ENCODE results near the gene FOXA3. TPM values are rescaled to one million over a fixed set of nuclear protein-coding genes. Genes with fewer than 3 reads are reported as not detected.

FOXA3 gene
- total and polyA plus RNA-seq, 3 experiments from 2014 or later, result 0.59 to 0.62 TPM; not detected in 1

- Histone ChIP-seq H3K36me3 (ENCODE audit: insufficient read depth, low read length) (no peaks in the 10 kb centered on the region), H3K9me3 (ENCODE audit: low read length) (no peaks in the 10 kb centered on the region), H3K4me1 (ENCODE audit: insufficient read depth, low read length) (peaks cover 34% of the 10 kb centered on the region), H3K4me3 (ENCODE audit: low read length) (no peak overlapping the region), H3K27ac (ENCODE audit: low read depth, low read length) (no peak overlapping the region), H3K27me3 (ENCODE audit: insufficient read depth, low read length, poor library complexity, severe bottlenecking) (no peaks in the 10 kb centered on the region)
- peaks cover 16 to 36% (median 22%) of the 10 kb centered on the region in 3 donors for H3K4me1 Mint-ChIP-seq
- peak overlapping the region; percentile 67 to 87 (median 77) for H3K4me3 Mint-ChIP-seq
- no peaks in the 10 kb centered on the region for H3K9me3 Mint-ChIP-seq
- DNase-seq, result no peak
- POLR2A ChIA-PET, result no interaction called here
- H3K27me3 Mint-ChIP-seq, result peaks cover 0 to 8% of the 10 kb centered on the region in 2 donors
- H3K27ac Mint-ChIP-seq, result peak overlapping the region in 4 of 8 donors; percentile 46 to 91 (median 62)
- H3K36me3 Mint-ChIP-seq, result peaks cover 0 to 16% (median 4%) of the 10 kb centered on the region in 3 donors
- CTCF ChIA-PET, result interaction anchor here (0.7 to 2.7 kb wide), 5 partner anchors 19 to 133 kb away, joined by 3 to 16 read pairs (median 3); partner anchors contain the start of genes FOXA3 and MYPOP
Observed at GRCh38 chr19:45883881-45884681, 20.0 kb downstream of the FOXA3 start.

- peaks cover 0 to 16% (median 4%) of the 10 kb centered on the region in 3 donors for H3K36me3 Mint-ChIP-seq
- Histone ChIP-seq H3K36me3 (ENCODE audit: insufficient read depth, low read length) (no peaks in the 10 kb centered on the region), H3K9me3 (ENCODE audit: low read length) (no peaks in the 10 kb centered on the region), H3K4me3 (ENCODE audit: low read length) (peak overlapping the region; percentile 55), H3K27me3 (ENCODE audit: insufficient read depth, low read length, poor library complexity, severe bottlenecking) (no peaks in the 10 kb centered on the region), H3K27ac (ENCODE audit: low read depth, low read length) (peak overlapping the region; percentile 83), H3K4me1 (ENCODE audit: insufficient read depth, low read length) (peaks cover 34% of the 10 kb centered on the region)
- H3K4me1 Mint-ChIP-seq, result peaks cover 16 to 36% (median 22%) of the 10 kb centered on the region in 3 donors
- CTCF ChIA-PET, result interaction anchor here (1.0 to 2.7 kb wide), 5 partner anchors 11 to 132 kb away, joined by 3 to 16 read pairs (median 5); partner anchors contain the start of genes FOXA3 and MYPOP
- POLR2A ChIA-PET, result interaction anchor here (1.3 to 2.6 kb wide), 4 partner anchors 15 to 793 kb away, joined by 3 to 22 read pairs (median 11); partner anchors contain the start of genes FOXA3, MYPOP and SYMPK
- DNase-seq, result peak in 2 of 5 donors; percentile 25 to 55
- H3K27ac Mint-ChIP-seq, result peak overlapping the region in 3 of 8 donors; percentile 38 to 66 (median 41)
- no peaks in the 10 kb centered on the region for H3K9me3 Mint-ChIP-seq
- peaks cover 0 to 4% of the 10 kb centered on the region in 2 donors for H3K27me3 Mint-ChIP-seq
- peak overlapping the region; percentile 12 to 57 (median 53) for H3K4me3 Mint-ChIP-seq
Observed at GRCh38 chr19:45884682-45885555, 20.8 kb downstream of the FOXA3 start.

- H3K9me3 ChIP-seq (ENCODE audit: low read length), result no peaks in the 10 kb centered on the region
- no peaks in the 10 kb centered on the region for H3K9me3 Mint-ChIP-seq
- peaks cover 34% of the 10 kb centered on the region for H3K4me1 ChIP-seq (ENCODE audit: insufficient read depth, low read length)
- peak within 1 kb of the TSS; percentile 92 to 99 (median 99) for H3K27ac Mint-ChIP-seq
- H3K4me3 Mint-ChIP-seq, result peak within 1 kb of the TSS; percentile 92 to 99 (median 96)
- ChIA-PET CTCF (interaction anchor here (0.8 to 2.7 kb wide), 7 partner anchors 10 to 131 kb away, joined by 3 to 16 read pairs (median 5); partner anchors contain the start of genes FOXA3, MYPOP, SIX5 and SYMPK), POLR2A (interaction anchor here (0.6 to 2.6 kb wide), 8 partner anchors 16 to 885 kb away, joined by 3 to 22 read pairs (median 4); partner anchors contain the start of genes FOXA3, MYPOP, QPCTL and RELB)
- H3K36me3 Mint-ChIP-seq, result peaks cover 0 to 21% (median 4%) of the 10 kb centered on the region in 3 donors
- peak; percentile 81 to 94 (median 89) for DNase-seq
- no peaks in the 10 kb centered on the region for H3K36me3 ChIP-seq (ENCODE audit: insufficient read depth, low read length)
- peaks cover 16 to 36% (median 22%) of the 10 kb centered on the region in 3 donors for H3K4me1 Mint-ChIP-seq
- H3K27me3 ChIP-seq (ENCODE audit: insufficient read depth, low read length, poor library complexity, severe bottlenecking), result no peaks in the 10 kb centered on the region
- H3K4me3 ChIP-seq (ENCODE audit: low read length), result peak within 1 kb of the TSS; percentile 92
- peaks cover 0 to 3% of the 10 kb centered on the region in 2 donors for H3K27me3 Mint-ChIP-seq
- H3K27ac ChIP-seq (ENCODE audit: low read depth, low read length), result peak within 1 kb of the TSS; percentile 83
Observed at GRCh38 chr19:45885556-45886426, 21.7 kb downstream of the FOXA3 start, which contains the start of gene IRF2BP1. Gene IRF2BP1, minus strand, starts transcription at chr19:45886141. Its CDS starts 367 bp downstream, at chr19:45885774.

- Mint-ChIP-seq H3K4me3 (peak overlapping the region; percentile 92 to 99 (median 96)), H3K4me1 (peaks cover 16 to 36% (median 22%) of the 10 kb centered on the region in 3 donors), H3K36me3 (peaks cover 0 to 21% (median 4%) of the 10 kb centered on the region in 3 donors), H3K27ac (peak overlapping the region; percentile 92 to 99 (median 99)), H3K9me3 (no peaks in the 10 kb centered on the region), H3K27me3 (peaks cover 0 to 3% of the 10 kb centered on the region in 2 donors)
- H3K36me3 ChIP-seq (ENCODE audit: insufficient read depth, low read length), result no peaks in the 10 kb centered on the region
- peaks cover 34% of the 10 kb centered on the region for H3K4me1 ChIP-seq (ENCODE audit: insufficient read depth, low read length)
- peak overlapping the region; percentile 92 for H3K4me3 ChIP-seq (ENCODE audit: low read length)
- ChIA-PET CTCF (interaction anchor here (0.8 to 2.7 kb wide), 6 partner anchors 9 to 130 kb away, joined by 3 to 16 read pairs (median 6); partner anchors contain the start of genes FOXA3, MYPOP, SIX5 and SYMPK), POLR2A (interaction anchor here (0.6 to 2.6 kb wide), 8 partner anchors 15 to 885 kb away, joined by 3 to 22 read pairs (median 4); partner anchors contain the start of genes FOXA3, MYPOP, QPCTL and RELB)
- no peaks in the 10 kb centered on the region for H3K9me3 ChIP-seq (ENCODE audit: low read length)
- no peaks in the 10 kb centered on the region for H3K27me3 ChIP-seq (ENCODE audit: insufficient read depth, low read length, poor library complexity, severe bottlenecking)
- peak overlapping the region; percentile 83 for H3K27ac ChIP-seq (ENCODE audit: low read depth, low read length)
- peak; percentile 81 to 92 (median 90) for DNase-seq
Observed at GRCh38 chr19:45886427-45887199, 22.5 kb downstream of the FOXA3 start.

GRCh38 chr19:45887200-45887710 lies 23.1 kb downstream of the FOXA3 start:
- Mint-ChIP-seq H3K36me3 (peaks cover 0 to 21% (median 4%) of the 10 kb centered on the region in 3 donors), H3K4me3 (peak overlapping the region; percentile 92 to 99 (median 96)), H3K27ac (peak overlapping the region; percentile 92 to 99 (median 99)), H3K9me3 (no peaks in the 10 kb centered on the region), H3K27me3 (peaks cover 0 to 3% of the 10 kb centered on the region in 2 donors), H3K4me1 (peaks cover 16 to 36% (median 22%) of the 10 kb centered on the region in 3 donors)
- Histone ChIP-seq H3K27ac (ENCODE audit: low read depth, low read length) (peak overlapping the region; percentile 83), H3K27me3 (ENCODE audit: insufficient read depth, low read length, poor library complexity, severe bottlenecking) (no peaks in the 10 kb centered on the region), H3K4me1 (ENCODE audit: insufficient read depth, low read length) (peaks cover 31% of the 10 kb centered on the region), H3K4me3 (ENCODE audit: low read length) (peak overlapping the region; percentile 92), H3K36me3 (ENCODE audit: insufficient read depth, low read length) (no peaks in the 10 kb centered on the region), H3K9me3 (ENCODE audit: low read length) (no peaks in the 10 kb centered on the region)
- ChIA-PET POLR2A (interaction anchor here (2.2 to 2.6 kb wide), 2 partner anchors 15 to 23 kb away, joined by 19 to 22 read pairs; partner anchors contain the start of genes FOXA3, MYPOP and SYMPK), CTCF (interaction anchor here (1.5 to 2.7 kb wide), 2 partner anchors 16 to 24 kb away, joined by 9 to 16 read pairs; partner anchors contain the start of genes FOXA3, MYPOP and SYMPK)
- no peak for DNase-seq
